GM18870 (cell line): ENCODE measurements around the gene CRYBG2.
"Not testable (repeated sequence)": the region's sequence is repeated elsewhere in the genome, so short reads cannot be mapped to it uniquely, and the experiment has no call there.

Experiments
- ATAC-seq: cut with Tn5 transposase; IDR thresholded peaks from one replicate; pipeline ENCODE4 v1.9.1; 2021; ENCODE audit warnings: moderate library complexity; ENCODE audit not compliant: unreplicated experiment

Gene CRYBG2

DNA sequence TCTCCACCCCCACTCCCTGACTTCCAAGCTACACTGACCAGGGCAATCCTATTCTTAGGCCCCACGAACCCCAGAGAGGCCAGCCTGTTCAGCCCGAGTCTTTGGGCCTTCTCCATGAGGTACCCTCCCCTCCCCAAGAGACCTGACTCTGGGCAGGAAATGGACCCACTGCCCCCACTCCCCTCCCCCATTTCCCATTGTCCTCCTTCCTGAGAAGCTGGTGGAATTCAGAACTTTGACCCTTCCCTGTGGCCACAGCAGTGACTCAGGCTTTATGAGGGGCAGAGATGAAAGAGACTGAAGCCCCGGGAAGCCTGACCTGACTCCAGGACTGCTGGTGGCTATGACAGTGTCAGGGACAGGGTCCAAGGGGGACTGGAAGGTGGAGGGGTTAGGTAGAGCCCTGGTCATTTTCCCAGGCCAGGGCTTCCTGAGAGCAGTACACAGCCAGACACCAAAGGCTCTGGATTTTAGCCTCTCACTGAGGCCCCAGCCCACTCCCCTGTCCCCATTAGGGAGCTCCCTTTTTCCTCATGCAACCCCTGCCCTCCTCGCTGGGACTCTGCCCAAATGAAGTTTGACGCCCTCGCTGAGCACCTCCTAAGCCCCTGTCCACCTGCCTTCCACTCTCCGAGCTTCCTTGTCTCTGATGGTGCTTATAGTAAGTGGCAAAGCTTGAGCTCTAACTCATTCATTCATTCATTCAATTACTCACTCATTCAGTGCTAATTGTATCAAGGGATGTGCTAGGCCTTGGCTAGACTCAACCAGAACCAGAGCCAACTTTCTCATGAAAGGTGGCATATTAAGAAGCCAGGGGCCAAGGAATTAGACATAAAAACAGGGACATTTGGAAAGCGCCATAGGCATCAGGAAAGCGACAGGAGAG is 3.0 kb downstream of the CRYBG2 start:
- no peak for ATAC-seq

DNA sequence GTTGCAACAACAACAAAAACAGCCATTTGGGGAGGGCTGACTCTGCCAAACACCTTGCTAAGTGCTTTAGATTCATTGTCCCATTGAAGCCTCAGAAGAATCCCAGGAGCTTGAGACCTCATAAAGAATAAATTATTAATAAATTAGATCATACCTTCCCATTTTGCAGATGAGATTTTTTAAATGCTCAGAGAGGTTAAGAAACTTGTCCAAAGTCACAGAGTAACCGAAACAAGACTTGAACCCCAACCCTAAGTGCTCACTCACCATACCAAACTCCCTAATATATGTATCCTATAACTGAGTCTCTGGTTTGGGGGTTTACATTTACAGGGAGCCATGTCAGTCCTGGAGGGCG is 3.6 kb downstream of the CRYBG2 start:
- ATAC-seq, result no peak

DNA sequence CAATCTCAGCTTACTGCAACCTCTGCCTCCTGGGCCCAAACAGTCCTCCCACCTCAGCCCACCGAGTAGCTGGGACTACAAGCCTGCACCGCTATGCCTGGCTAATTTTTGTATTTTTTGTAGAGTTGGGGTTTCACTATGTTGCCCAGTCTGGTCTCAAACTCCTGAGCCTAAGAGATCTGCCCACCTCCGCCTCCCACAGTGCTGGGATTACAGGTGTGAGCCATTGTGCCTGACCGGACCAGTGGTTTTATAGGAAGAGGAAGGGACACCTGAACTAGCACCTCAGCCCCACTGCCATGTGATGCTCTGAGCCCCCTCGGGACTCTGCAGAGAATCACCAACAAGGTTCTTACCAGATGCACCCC is 4.1 kb downstream of the CRYBG2 start:
- no peak for ATAC-seq

DNA sequence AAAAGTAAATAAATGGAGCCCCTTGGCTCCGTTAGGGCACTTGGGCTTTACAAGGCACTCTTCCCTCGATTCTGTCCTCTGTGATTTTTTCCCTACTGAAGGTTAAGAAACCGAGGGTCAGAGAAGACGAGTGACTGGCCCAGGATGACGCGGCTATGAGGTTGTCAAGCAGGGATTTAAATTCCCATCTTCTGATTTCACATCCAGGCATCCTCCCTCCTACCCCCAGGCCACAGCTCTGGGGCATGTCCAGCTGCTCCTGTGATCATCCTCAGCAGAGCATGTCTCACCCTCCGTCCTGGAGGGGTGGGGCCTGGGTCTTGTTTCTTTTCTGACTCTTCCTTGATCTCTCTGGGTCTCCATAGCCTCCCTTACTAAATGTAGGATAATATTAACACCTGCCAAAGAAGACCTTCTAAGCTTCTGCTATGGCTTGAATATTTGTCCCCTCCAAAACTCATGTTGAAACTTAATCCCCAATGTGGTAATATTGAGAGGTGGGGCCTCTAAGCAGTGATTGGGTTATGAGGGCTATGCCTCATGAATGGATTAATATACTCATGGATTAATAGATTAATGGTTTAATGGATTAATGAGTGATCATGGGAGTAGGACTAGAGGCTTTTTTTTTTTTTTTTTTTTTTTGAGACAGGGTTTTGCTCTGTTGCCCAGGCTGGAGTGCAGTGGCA is 4.6 kb downstream of the CRYBG2 start:
- ATAC-seq, result no peak

GRCh38 chr1:26346274-26347033 is 7.5 kb downstream of the CRYBG2 start:
- ATAC-seq, result no peak

DNA sequence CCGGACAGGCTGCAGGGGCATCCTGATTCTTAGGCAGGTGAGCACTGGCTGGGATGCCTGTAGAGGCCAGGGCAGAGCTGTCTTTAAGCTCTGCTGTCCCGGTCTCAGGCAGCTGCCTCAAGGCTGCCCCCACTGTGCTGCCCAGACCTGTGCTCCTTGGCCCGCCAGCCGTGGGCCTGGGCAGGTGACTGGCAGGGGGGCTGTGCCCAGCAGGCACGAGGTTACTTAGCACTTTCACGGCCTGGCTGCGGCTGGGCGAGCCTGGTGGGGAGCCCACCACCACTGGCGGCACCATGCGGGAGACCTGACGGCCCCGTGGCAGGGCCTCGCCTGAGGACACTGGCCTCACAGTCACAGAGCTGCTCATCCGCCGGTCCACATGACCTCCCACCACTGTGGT is 8.2 kb downstream of the CRYBG2 start:
- ATAC-seq, result no peak

GRCh38 chr1:26344147-26344920 is 9.6 kb downstream of the CRYBG2 start:
- ATAC-seq, result no peak

GRCh38 chr1:26340047-26340481 is 13.9 kb downstream of the CRYBG2 start:
- ATAC-seq, result no peak

- no peak for ATAC-seq
Measured at GRCh38 chr1:26338670-26339069, 15.3 kb downstream of the CRYBG2 start.

- no peak for ATAC-seq
Measured at GRCh38 chr1:26337625-26338024, 16.3 kb downstream of the CRYBG2 start.

DNA sequence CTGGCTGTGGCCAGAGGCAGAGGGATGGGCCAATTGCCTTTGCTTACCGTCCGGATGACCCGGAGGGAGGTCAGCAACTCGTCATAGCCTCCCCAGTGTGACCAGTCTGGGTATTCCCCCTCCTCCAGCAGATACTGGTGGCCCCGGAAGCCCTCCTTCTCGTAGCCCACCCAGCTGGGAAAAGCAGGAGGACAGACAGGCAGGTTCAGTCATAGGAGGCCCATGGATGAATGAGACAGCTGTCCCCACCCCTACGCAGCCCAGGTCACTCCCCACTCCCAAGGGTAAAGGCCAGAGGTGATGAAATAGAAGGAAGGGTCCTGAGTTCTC is 16.8 kb downstream of the CRYBG2 start:
- no peak for ATAC-seq

DNA sequence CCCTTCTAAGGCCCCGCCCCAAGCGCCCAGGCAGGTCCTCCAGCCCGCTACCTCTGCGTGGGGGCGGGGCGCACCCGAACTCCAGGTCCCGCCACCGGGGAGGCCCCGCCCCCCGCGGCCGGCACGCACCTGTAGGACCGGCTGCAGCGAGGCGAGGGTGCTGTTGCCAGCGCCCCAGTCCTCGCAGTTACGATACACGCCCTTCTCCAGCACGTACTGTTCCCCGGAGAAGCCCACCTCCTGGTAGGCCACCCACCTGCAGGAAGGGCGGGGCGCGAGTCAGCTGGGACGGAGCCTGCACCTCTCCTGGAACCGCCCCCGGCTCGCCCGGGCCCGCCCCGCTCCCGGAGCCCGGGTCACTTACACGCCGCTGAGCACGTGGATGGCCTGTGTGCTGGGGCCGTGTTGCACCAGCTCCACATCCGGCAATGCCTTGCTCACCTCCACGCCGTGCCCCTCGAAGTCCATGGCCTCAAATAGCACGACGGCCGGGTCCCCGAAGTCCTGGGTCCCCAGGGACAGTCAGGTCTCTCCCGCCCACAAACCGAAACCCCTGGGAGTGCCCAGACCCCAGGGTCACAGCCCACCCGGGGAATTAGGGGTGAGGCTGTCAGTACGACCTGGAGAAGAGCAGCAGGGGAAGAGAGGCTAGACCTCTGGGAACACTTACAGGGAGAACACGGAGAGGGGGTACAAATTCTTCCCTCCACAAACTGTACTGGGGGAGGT is 17.3 kb downstream of the CRYBG2 start:
- ATAC-seq, result no peak

DNA sequence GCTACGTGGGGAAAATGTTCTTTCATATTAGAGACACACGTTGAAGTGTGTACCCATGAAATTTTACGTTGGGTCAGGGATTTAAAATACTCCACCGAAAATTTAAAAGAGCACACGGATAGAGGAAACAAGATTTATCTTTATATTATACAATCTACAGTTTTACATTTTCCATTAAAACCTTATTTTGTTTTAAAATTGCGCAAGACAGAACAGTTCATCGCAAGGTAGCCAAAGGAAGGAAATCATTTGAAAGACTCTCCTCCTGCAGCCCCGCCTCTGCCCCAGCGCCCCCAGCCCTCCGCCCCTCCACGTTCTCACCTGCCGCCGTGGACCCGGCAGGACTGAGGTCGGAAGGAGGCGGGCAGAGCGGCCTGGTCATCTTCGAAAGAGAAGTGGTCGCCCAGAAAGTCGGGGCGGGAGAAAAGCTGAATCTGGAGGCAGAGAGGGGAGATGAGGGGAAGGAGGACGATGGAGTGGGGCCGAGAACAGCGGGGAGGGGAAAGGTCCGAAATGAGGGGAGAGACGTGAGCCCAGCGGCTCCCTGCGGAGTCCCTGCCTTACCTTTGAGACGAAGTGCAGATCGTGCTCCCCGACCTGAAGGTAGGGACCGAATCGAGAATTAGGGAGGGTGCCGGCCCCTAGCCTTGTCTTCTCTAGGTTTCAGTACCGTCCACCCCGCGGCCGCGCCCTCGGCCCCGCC is 18.0 kb downstream of the CRYBG2 start:
- no peak for ATAC-seq

GRCh38 chr1:26333312-26333711 is 20.6 kb downstream of the CRYBG2 start:
- ATAC-seq, result not testable (repeated sequence)

DNA sequence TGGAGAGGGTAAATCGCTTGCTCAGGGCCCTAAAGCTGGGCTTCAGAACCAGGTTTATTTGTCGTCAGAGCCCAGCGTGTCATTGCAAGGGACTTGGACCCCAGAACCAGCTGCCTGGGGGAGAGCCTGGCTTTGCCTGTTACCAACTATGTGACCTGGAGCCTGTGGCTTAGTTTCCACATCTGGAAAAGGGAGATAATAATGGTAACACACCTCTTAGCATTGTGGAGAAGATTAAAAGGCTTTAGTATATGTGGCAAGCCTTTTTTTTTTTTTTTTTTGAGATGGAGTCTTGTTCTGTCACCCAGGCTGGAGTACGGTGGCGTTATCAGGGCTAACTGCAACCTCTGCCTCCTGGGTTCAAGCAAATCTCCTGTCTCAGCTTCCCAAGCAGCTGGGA is 23.7 kb downstream of the CRYBG2 start:
- no peak for ATAC-seq

GRCh38 chr1:26329380-26329779 is 24.6 kb downstream of the CRYBG2 start:
- ATAC-seq, result not testable (repeated sequence)

DNA sequence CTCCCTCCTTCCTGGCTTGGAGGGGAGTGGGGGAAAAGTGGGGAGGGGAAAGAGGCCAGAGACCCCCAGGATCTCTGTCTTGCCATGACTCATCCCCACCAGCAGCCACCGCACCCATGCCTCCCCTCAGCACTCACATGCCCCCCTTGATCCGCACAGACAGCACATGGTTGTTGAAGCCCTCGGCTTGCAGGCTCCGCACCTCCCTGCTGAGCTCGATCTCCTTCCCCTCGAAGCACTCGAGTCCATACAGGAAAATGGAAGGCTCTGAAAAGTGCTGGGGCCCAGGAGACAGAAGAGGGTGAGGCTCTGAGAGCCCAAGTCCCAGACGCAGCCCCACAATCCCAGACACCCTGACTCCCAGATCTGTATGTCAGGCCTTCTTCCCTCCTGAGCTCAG is 25.3 kb downstream of the CRYBG2 start:
- no peak for ATAC-seq

- no peak for ATAC-seq
Measured at GRCh38 chr1:26327956-26328362, 26.0 kb downstream of the CRYBG2 start.

GRCh38 chr1:26324550-26324949 is 29.4 kb downstream of the CRYBG2 start:
- no peak for ATAC-seq

GRCh38 chr1:26323382-26323781 is 30.5 kb downstream of the CRYBG2 start:
- no peak for ATAC-seq
